Sigmoid colon (tissue), 4 donors: ENCODE results near the gene MYL3.

Experiments
- CTCF ChIP-seq, 4 experiments: fragments of 450-650 bp in 3 of 4; fragments of 200-600 bp in 1 of 4; IDR thresholded peaks; one replicate each; pipeline ENCODE4 v1.5.1; 2016 to 2019; ENCODE audit warnings: antibody characterized with exemption in 4 of 4, mild to moderate bottlenecking in 3 of 4, moderate library complexity in 2 of 4
- EP300 ChIP-seq, 4 donors: sonication (generic); formaldehyde crosslinking; IDR thresholded peaks; one replicate each; pipeline ENCODE4 v1.6.1; 2017; ENCODE audit warnings: antibody characterized with exemption in 4 of 4
- POLR2A ChIP-seq, 2 donors: fragments of 450-650 bp; IDR thresholded peaks; one replicate each; pipeline ENCODE4 v1.6.1; 2016; ENCODE audit warnings: antibody characterized with exemption in 2 of 2, mild to moderate bottlenecking in 2 of 2, moderate library complexity in 2 of 2

GRCh38 chr3:46869440-46869839 is 6.2 kb upstream of the MYL3 start:
- no peak for TF ChIP-seq CTCF (IDR thresholded peaks at IDR 0.05)
- TF ChIP-seq EP300 (IDR thresholded peaks at IDR 0.05) = no peak
- no peak for TF ChIP-seq POLR2A (IDR thresholded peaks at IDR 0.05)
